Uterus (tissue), 4 donors: Measurements from ENCODE around the gene PSMB5. TPM values are rescaled to one million over a fixed set of nuclear protein-coding genes. Genes with fewer than 3 reads are reported as not detected.
A peak's percentile ranks its signal among the peaks of the same experiment; 100 is the strongest.

Source experiments
- DNase-seq, 2 donors: peaks; one replicate each; pipeline ENCODE4 v3.0.0-alpha.2; 2019 to 2020
- H3K27ac ChIP-seq, 2 donors: fragments of 200-600 bp; sonication (generic); 1 replicate in 1 of 2; 2 replicates in 1 of 2; pipeline ENCODE4 v1.5.1; 2016 to 2018
- H3K27me3 ChIP-seq, 2 donors: fragments of 200-600 bp; sonication (generic); one replicate each; pipeline ENCODE4 v1.5.1; 2018 to 2019; ENCODE audit warnings: control low read depth in 1 of 2
- H3K36me3 ChIP-seq, 2 donors: fragments of 200-600 bp; sonication (generic); one replicate each; pipeline ENCODE4 v1.5.1; 2019; ENCODE audit warnings: control low read depth in 1 of 2
- H3K4me1 ChIP-seq, 2 donors: fragments of 200-600 bp; sonication (generic); one replicate each; pipeline ENCODE4 v1.5.1; 2018 to 2019; ENCODE audit warnings: control low read depth in 1 of 2
- H3K4me3 ChIP-seq, 2 donors: fragments of 200-600 bp; sonication (generic); 1 replicate in 1 of 2; 2 replicates in 1 of 2; pipeline ENCODE4 v1.5.1; 2018 to 2019; ENCODE audit warnings: mild to moderate bottlenecking in 1 of 2
- H3K9me3 ChIP-seq, 2 donors: fragments of 200-600 bp; sonication (generic); one replicate each; pipeline ENCODE4 v1.5.1; 2019; ENCODE audit warnings: control low read depth in 1 of 2
- CTCF ChIP-seq, 4 experiments: fragments of 200-600 bp in 2 of 4; fragments of 450-650 bp in 2 of 4; sonication (generic) in 2 of 4; IDR thresholded peaks; one replicate each; pipeline ENCODE4 v1.5.1; 2016 to 2019; ENCODE audit warnings: antibody characterized with exemption in 4 of 4, mild to moderate bottlenecking in 2 of 4, moderate library complexity in 1 of 4
- POLR2A ChIP-seq, 2 donors: fragments of 450-650 bp; IDR thresholded peaks; one replicate each; pipeline ENCODE4 v1.6.1; 2016; ENCODE audit warnings: antibody characterized with exemption in 2 of 2, mild to moderate bottlenecking in 1 of 2, moderate library complexity in 1 of 2
- intact Hi-C: fragments of 100-400 bp; cut with DNase I; formaldehyde crosslinking; loops from one replicate; pipeline ENCODE4 v1.15.1; 2023; ENCODE audit warnings: low total_unique reads
- total RNA-seq, 4 donors: library from RNA; depleted of rRNA in 3 of 4; stranded (reverse); fragments of >200 nt in 3 of 4; gene quantifications; one replicate each; pipeline versions ENCODE4 v1.1.0 to v1.2.4, GENCODE V29; 2014 to 2023
- donor health status: DM: yes; HTN: yes; CAD: no.

The PSMB5 gene
- total RNA-seq = 100 to 1,000 TPM in 2 of 4 donors, 10 to 100 TPM in 2; 18.4 to 121 (median 92.0) TPM

DNA sequence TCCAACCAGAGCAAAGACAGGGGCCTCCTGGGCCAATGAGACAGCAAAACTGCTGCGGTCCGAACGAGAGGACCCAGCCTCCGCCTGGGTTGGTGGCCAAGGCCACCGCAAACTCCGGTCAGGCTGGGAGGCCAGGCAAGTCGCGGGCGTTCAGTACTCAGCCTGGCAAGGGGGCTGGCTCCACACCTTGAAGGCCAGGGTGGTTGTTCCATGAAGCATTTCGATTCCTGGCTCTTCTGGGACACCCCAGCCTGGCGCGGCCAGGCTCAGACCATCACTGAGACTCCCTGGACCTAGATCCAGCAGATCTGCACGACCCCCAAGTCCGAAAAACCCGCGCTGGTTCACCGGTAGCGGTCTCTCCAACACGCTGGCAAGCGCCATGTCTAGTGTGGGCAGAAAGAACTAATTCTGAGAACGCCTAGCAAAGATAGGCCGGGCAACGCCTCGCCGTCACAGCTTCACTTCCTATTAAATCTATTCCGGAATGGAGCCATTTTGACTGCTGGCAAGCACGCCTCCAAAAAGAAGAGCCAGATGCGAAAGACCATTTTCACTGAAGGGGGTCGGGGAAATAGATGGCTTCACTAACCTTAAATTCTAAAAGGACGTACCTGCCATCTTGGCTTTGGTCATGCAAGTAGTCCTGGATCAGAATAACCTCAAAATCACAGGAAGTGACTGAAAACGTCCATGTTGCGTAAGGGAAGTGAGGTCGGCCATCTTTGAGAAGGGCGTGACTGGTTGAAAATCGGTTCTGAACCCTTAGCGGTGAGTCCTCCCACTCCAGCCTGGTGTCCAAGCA, at the start of gene PSMB5:
Gene PSMB5 (minus strand): TSS at position 403 of the 805 bp plus-strand sequence. CDS start 19 bp downstream, at position 384.
- intact Hi-C loops = no loop called here
- peak; percentile 87 to 93 for DNase-seq
- Histone ChIP-seq H3K4me1 (peaks cover 0 to 7% of the 10 kb centered on the region in 2 donors), H3K36me3 (no peaks in the 10 kb centered on the region), H3K4me3 (peak within 1 kb of the TSS; percentile 63 to 77), H3K27ac (peak within 1 kb of the TSS; percentile 90 to 93), H3K9me3 (no peaks in the 10 kb centered on the region), H3K27me3 (no peaks in the 10 kb centered on the region)
- TF ChIP-seq POLR2A (IDR thresholded peaks at IDR 0.05) = peak in 1 of 2 donors; percentile 31
- peak in 3 of 4 experiments; percentile 14 to 18 (median 14) for TF ChIP-seq CTCF (IDR thresholded peaks at IDR 0.05)

- H3K27me3 ChIP-seq = no peaks in the 10 kb centered on the region
- no peaks in the 10 kb centered on the region for H3K9me3 ChIP-seq
- DNase-seq = no peak
- no peak overlapping the region for H3K4me3 ChIP-seq
- H3K36me3 ChIP-seq = no peaks in the 10 kb centered on the region
- H3K27ac ChIP-seq = peak overlapping the region; percentile 64 to 71
- intact Hi-C loops = no loop called here
- H3K4me1 ChIP-seq = peaks cover 0 to 4% of the 10 kb centered on the region in 2 donors
- no peak for TF ChIP-seq POLR2A (IDR thresholded peaks at IDR 0.05)
- TF ChIP-seq CTCF (IDR thresholded peaks at IDR 0.05) = no peak
Observed at GRCh38 chr14:23080474-23080873, 45.8 kb upstream of the PSMB5 start.

- H3K27me3 ChIP-seq = no peaks in the 10 kb centered on the region
- H3K4me1 ChIP-seq = peaks cover 0 to 4% of the 10 kb centered on the region in 2 donors
- H3K36me3 ChIP-seq = no peaks in the 10 kb centered on the region
- TF ChIP-seq CTCF (IDR thresholded peaks at IDR 0.05) (no peak), POLR2A (IDR thresholded peaks at IDR 0.05) (no peak)
- no peak for DNase-seq
- intact Hi-C loops = no loop called here
- no peak overlapping the region for H3K4me3 ChIP-seq
- no peaks in the 10 kb centered on the region for H3K9me3 ChIP-seq
- peak overlapping the region; percentile 64 to 71 for H3K27ac ChIP-seq
Observed at GRCh38 chr14:23079716-23080115, 45.0 kb upstream of the PSMB5 start.

- TF ChIP-seq CTCF (IDR thresholded peaks at IDR 0.05) = no peak
- no peak for TF ChIP-seq POLR2A (IDR thresholded peaks at IDR 0.05)
- H3K27ac ChIP-seq = peak overlapping the region; percentile 64 to 71
- no peaks in the 10 kb centered on the region for H3K27me3 ChIP-seq
- H3K4me3 ChIP-seq = no peak overlapping the region
- no peaks in the 10 kb centered on the region for H3K36me3 ChIP-seq
- peaks cover 0 to 4% of the 10 kb centered on the region in 2 donors for H3K4me1 ChIP-seq
- intact Hi-C loops = no loop called here
- peak; percentile 75 to 87 for DNase-seq
- no peaks in the 10 kb centered on the region for H3K9me3 ChIP-seq
Observed at GRCh38 chr14:23078692-23079116, 44.0 kb upstream of the PSMB5 start.

GRCh38 chr14:23077962-23078361, 43.3 kb upstream of the PSMB5 start:
- Histone ChIP-seq H3K36me3 (no peaks in the 10 kb centered on the region), H3K4me3 (no peak overlapping the region), H3K9me3 (no peaks in the 10 kb centered on the region), H3K4me1 (peaks cover 0 to 4% of the 10 kb centered on the region in 2 donors), H3K27ac (peak overlapping the region; percentile 64 to 71), H3K27me3 (no peaks in the 10 kb centered on the region)
- DNase-seq = no peak
- intact Hi-C loops = no loop called here
- TF ChIP-seq CTCF (IDR thresholded peaks at IDR 0.05) (no peak), POLR2A (IDR thresholded peaks at IDR 0.05) (no peak)
